HG03442 (cell line): ENCODE results near the gene SKAP1.

Experiments
- ATAC-seq: cut with Tn5 transposase; IDR thresholded peaks from one replicate; pipeline ENCODE4 v1.9.1; 2021; ENCODE audit warnings: mild to moderate bottlenecking, moderate library complexity; ENCODE audit not compliant: unreplicated experiment

SKAP1 gene

GRCh38 chr17:48180842-48181629 is 249.0 kb downstream of the SKAP1 start:
- no peak for ATAC-seq

GRCh38 chr17:48179071-48179945 is 250.7 kb downstream of the SKAP1 start:
- no peak for ATAC-seq

- ATAC-seq, result no peak
Observed at GRCh38 chr17:48178317-48178716, 251.7 kb downstream of the SKAP1 start.

- no peak for ATAC-seq
Observed at GRCh38 chr17:48177816-48178215, 252.2 kb downstream of the SKAP1 start.

GRCh38 chr17:48176471-48176855 is 253.6 kb downstream of the SKAP1 start:
- ATAC-seq, result no peak

GRCh38 chr17:48175692-48176470 is 254.1 kb downstream of the SKAP1 start:
- ATAC-seq, result no peak

- ATAC-seq, result no peak
Observed at GRCh38 chr17:48174833-48175523, 255.0 kb downstream of the SKAP1 start.

GRCh38 chr17:48173191-48173984 is 256.6 kb downstream of the SKAP1 start:
- no peak for ATAC-seq

- no peak for ATAC-seq
Observed at GRCh38 chr17:48169926-48170325, 260.1 kb downstream of the SKAP1 start.

GRCh38 chr17:48163809-48164208 is 266.2 kb downstream of the SKAP1 start:
- no peak for ATAC-seq

- no peak for ATAC-seq
Observed at GRCh38 chr17:48162946-48163506, 267.0 kb downstream of the SKAP1 start.

GRCh38 chr17:48162306-48162934 is 267.6 kb downstream of the SKAP1 start:
- no peak for ATAC-seq

GRCh38 chr17:48161127-48161905 is 268.7 kb downstream of the SKAP1 start:
- ATAC-seq, result no peak

GRCh38 chr17:48160177-48161081 is 269.6 kb downstream of the SKAP1 start:
- ATAC-seq, result no peak

- ATAC-seq, result no peak
Observed at GRCh38 chr17:48159232-48159631, 270.8 kb downstream of the SKAP1 start.

- ATAC-seq, result no peak
Observed at GRCh38 chr17:48155889-48156611, 274.0 kb downstream of the SKAP1 start.
